ENCODE results near the gene INO80D.

DNA sequence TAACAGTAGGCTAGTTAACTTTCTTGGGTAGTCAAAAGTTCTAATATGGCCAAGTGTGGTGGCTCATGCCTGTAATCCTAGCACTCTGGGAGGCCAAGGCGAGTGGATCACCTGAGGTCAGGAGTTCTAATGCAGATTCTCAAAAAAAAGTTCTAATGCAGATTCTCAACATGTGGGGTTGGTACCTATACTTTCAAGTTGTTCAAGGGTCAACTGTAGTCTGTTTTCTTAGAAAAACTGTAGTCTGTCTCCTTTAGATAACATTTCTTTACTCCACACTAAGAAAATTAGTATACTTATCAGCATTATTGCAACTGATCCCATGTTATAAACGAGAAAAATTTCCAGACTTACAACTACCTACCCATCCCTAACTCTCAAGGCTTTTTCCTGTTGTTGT lies 16.6 kb downstream of the INO80D start:
- TF ChIP-seq, protein P1, sequence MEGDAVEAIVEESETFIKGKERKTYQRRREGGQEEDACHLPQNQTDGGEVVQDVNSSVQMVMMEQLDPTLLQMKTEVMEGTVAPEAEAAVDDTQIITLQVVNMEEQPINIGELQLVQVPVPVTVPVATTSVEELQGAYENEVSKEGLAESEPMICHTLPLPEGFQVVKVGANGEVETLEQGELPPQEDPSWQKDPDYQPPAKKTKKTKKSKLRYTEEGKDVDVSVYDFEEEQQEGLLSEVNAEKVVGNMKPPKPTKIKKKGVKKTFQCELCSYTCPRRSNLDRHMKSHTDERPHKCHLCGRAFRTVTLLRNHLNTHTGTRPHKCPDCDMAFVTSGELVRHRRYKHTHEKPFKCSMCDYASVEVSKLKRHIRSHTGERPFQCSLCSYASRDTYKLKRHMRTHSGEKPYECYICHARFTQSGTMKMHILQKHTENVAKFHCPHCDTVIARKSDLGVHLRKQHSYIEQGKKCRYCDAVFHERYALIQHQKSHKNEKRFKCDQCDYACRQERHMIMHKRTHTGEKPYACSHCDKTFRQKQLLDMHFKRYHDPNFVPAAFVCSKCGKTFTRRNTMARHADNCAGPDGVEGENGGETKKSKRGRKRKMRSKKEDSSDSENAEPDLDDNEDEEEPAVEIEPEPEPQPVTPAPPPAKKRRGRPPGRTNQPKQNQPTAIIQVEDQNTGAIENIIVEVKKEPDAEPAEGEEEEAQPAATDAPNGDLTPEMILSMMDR (IDR thresholded peaks at IDR 0.05), result no peak
- TF ChIP-seq POLR2A (IDR thresholded peaks at IDR 0.05), result no peak
